ENCODE measurements around the gene HOXA13. TPM values are rescaled to one million over a fixed set of nuclear protein-coding genes. Genes with fewer than 3 reads are reported as not detected.
A peak's percentile ranks its signal among the peaks of the same experiment; 100 is the strongest.

The HOXA13 gene
- total and polyA plus RNA-seq, 8 donors = 29.0 TPM; not detected in 7

DNA sequence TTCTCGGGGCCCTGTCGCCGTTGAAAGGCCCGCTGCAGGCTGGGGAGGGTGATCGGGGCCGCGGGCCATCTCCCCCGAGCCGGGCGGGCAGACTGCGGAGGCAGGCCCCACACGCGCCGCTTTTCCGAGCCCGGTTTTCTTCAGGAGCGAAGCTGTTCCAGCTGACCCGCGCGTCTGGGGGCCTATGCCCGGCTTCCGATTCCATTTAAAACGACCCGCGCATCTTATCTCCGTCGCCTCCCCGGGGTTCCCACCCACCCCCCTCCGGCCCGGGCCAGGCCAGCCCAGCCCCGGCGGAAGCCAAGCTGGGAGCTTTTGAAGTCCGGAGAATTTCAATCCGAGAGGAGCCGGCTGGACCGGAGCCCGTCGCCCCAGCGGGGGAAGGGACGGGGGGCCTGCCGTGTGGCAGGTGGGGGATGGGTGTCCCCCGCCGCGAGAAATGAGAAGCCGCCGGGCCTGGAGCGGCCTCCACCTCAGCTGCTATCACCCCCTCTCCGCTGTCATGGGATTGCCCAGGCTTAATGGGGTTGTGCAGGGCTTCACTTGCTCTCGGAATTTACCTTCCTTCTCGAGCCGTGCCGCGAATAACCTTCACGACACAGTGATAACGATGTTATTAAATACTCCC lies 39.6 kb upstream of the HOXA13 start:
- DNase-seq = no peak
- TF ChIP-seq EP300 (IDR thresholded peaks at IDR 0.05) (no peak), POLR2AphosphoS5 (IDR thresholded peaks at IDR 0.05) (no peak), POLR2A (IDR thresholded peaks at IDR 0.05) (no peak)
- TF ChIP-seq, protein P1, sequence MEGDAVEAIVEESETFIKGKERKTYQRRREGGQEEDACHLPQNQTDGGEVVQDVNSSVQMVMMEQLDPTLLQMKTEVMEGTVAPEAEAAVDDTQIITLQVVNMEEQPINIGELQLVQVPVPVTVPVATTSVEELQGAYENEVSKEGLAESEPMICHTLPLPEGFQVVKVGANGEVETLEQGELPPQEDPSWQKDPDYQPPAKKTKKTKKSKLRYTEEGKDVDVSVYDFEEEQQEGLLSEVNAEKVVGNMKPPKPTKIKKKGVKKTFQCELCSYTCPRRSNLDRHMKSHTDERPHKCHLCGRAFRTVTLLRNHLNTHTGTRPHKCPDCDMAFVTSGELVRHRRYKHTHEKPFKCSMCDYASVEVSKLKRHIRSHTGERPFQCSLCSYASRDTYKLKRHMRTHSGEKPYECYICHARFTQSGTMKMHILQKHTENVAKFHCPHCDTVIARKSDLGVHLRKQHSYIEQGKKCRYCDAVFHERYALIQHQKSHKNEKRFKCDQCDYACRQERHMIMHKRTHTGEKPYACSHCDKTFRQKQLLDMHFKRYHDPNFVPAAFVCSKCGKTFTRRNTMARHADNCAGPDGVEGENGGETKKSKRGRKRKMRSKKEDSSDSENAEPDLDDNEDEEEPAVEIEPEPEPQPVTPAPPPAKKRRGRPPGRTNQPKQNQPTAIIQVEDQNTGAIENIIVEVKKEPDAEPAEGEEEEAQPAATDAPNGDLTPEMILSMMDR (IDR thresholded peaks at IDR 0.05) = no peak
- peaks cover 30 to 100% (median 97%) of the 10 kb centered on the region in 3 donors for H3K27me3 ChIP-seq
- no peaks in the 10 kb centered on the region for H3K36me3 ChIP-seq
- H3K27ac ChIP-seq = no peak overlapping the region
- H3K4me3 ChIP-seq = peak overlapping the region in 3 of 4 donors; percentile 3 to 31 (median 11)
- H3K9me3 ChIP-seq = no peaks in the 10 kb centered on the region
- H3K4me1 ChIP-seq = peaks cover 28 to 58% (median 43%) of the 10 kb centered on the region in 4 donors
- WGBS, 5 donors = 3 to 7% (median 4%) methylated on average over 20 to 55 of the region's 55 CpGs
- intact Hi-C loops (cut with DNase I; ENCODE audit: low total_unique reads) = no loop called here

DNA sequence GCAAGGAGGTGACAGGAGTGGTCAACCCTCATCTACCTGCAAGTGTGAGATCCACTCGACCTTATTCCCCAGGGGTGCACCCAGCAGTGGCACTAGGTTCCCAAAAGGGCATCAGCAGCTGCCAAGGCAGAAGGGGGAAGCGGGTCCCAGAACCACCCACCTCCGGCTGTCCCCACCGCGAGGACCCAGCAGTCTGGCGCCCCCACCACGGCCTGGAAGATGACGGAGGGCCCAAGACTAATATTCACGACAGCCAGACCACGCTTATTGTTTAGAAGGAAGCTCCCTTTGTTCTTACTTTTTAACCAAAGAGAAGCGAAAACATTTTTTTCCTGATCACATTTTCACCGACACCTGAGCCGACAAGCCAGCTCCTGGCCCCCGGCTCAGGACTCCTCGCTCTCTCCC lies 39.1 kb upstream of the HOXA13 start:
- Histone ChIP-seq H3K36me3 (no peaks in the 10 kb centered on the region), H3K27ac (no peak overlapping the region), H3K4me1 (peaks cover 28 to 52% (median 40%) of the 10 kb centered on the region in 4 donors), H3K4me3 (peak overlapping the region in 2 of 4 donors; percentile 3 to 11), H3K27me3 (peaks cover 25 to 100% (median 97%) of the 10 kb centered on the region in 3 donors), H3K9me3 (no peaks in the 10 kb centered on the region)
- no peak for DNase-seq
- intact Hi-C loops (cut with DNase I; ENCODE audit: low total_unique reads) = no loop called here
- TF ChIP-seq, protein P1 (IDR thresholded peaks at IDR 0.05) = no peak
- TF ChIP-seq EP300 (IDR thresholded peaks at IDR 0.05) = no peak
- WGBS, 5 donors = 35 to 58% (median 48%) methylated on average over 15 of the region's 15 CpGs

DNA sequence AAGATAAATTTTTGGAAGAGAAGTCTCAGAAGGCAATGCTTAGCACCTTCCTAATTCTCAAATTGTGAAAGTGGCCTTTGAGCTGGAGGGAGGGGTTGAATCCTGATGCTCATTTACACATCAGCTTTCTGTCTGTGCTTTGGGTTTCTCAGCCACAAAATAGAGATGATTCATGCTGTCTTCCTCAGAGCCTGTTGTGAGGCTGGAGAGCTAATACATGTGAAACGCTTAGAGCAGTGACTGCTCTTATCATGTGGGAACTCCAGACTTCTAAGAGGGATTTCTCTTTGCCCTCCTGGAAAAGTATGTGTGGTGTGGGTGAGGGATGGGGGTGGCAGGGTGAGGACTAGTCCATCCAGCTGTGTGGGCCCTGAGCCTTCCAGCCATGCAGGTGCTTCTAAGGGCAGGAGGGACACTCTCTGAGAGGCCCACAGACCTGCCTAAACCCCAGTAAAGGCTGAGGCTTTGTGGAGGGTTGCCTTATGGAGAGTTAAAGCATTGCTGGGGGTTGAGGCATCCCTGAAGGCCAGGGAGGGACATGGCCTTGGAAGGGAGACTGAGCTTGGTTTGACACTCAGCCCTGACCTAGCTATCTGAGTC lies 37.9 kb upstream of the HOXA13 start:
- no peak overlapping the region for H3K27ac ChIP-seq
- H3K4me3 ChIP-seq = no peak overlapping the region
- peaks cover 21 to 41% (median 29%) of the 10 kb centered on the region in 4 donors for H3K4me1 ChIP-seq
- no peak for DNase-seq
- TF ChIP-seq POLR2AphosphoS5 (IDR thresholded peaks at IDR 0.05) (no peak), EP300 (IDR thresholded peaks at IDR 0.05) (no peak), POLR2A (IDR thresholded peaks at IDR 0.05) (no peak)
- TF ChIP-seq, protein P1 (IDR thresholded peaks at IDR 0.05) = no peak
- no peaks in the 10 kb centered on the region for H3K36me3 ChIP-seq
- 77 to 100% (median 83%) methylated on average over 1 of the region's 1 CpG for WGBS, 5 donors
- H3K9me3 ChIP-seq = no peaks in the 10 kb centered on the region
- intact Hi-C loops (cut with DNase I; ENCODE audit: low total_unique reads) = no loop called here
- peaks cover 15 to 100% (median 92%) of the 10 kb centered on the region in 3 donors for H3K27me3 ChIP-seq

DNA sequence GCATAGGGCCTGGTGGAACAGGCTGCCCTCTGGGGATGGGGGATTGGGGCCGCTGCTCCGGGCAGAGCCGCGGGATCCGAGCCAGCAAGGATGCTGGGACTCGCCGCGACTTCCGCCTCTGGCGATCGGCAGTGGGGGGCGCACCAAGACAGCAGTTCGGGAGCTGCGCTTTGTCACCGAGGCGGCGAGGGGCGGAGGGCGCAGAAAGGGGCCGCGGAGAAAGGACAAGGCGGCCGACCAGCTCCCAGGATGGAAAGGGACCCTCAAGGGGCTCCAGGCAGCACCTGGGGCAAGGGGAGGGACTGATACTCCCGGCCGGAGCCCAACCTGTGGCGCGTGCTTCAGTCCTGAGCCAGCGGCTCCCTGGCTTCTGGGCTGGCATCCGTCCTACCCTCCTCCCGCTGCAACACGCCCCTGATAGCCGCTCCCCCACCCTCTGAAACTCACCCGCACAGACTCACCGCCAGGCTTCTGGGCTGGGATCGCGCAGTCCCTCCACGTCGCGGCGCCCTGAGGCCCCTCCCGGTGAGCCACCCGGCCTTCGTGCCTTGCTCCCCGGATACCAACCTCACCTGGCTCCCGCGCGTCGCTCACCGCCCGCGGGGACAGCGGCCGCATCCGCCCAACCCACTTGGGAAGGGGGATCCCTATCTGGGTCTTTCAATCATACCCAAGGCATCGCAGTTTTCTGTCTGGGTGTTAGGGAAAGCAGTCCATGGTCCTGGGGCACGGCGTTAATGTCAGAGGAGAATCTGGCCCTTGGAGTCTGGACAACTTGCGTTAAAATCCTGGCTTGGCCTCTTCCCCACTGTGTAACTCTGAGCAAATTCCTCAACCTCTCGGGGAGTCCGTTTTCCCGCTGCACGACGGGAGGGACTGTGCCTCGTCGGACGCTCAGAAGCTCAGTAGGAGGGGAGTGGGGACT lies 35.8 kb upstream of the HOXA13 start:
- peak; percentile 50 to 86 for DNase-seq
- Histone ChIP-seq H3K9me3 (no peaks in the 10 kb centered on the region), H3K36me3 (no peaks in the 10 kb centered on the region), H3K27ac (no peak overlapping the region), H3K4me1 (peaks cover 15 to 32% (median 22%) of the 10 kb centered on the region in 4 donors), H3K4me3 (peak overlapping the region; percentile 35 to 51 (median 40)), H3K27me3 (peaks cover 9 to 99% (median 71%) of the 10 kb centered on the region in 3 donors)
- no peak for TF ChIP-seq POLR2A (IDR thresholded peaks at IDR 0.05)
- TF ChIP-seq, protein P1 (IDR thresholded peaks at IDR 0.05) = peak in 1 of 7 experiments; percentile 7
- intact Hi-C loops (cut with DNase I; ENCODE audit: low total_unique reads) = no loop called here
- WGBS, 5 donors = 4 to 12% (median 6%) methylated on average over 27 to 66 of the region's 66 CpGs

Data from stomach (tissue), 9 donors.